NCI-H446 (cell line): Measurements from ENCODE around the gene NR2F2.

ENCODE experiments used
- DNase-seq, 2 experiments: peaks; one replicate each; lab custom pipeline; 2025; lab: John Stamatoyannopoulos, UW

NR2F2 gene

GRCh38 chr15:96331945-96332636 lies 1.6 kb downstream of the NR2F2 start:
- peak in 1 of 2 experiments; percentile 28 for DNase-seq

DNA sequence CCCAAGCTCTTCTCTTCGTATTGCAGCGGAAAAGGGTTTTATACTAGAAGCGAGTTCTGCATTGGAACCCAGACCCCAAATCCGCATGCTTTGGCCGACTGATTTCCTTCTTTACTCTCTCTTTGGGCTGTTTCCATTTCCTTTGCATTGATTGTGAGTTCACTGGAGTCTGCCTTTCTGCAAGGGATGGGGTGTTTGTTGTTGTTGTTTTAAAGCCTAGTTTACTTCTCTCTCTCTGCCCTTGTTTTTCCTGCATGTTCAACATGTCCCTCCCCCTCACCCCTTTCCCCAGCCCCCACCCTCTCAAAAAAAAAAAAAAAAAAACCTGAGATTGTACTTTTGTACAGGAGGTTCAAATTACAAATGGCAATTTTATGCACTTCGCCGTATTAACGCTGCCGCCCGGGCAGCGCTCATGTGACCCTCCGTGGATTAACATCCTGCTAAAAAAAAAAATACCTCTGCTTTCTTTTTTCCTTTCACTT lies 2.2 kb downstream of the NR2F2 start:
- no peak for DNase-seq

- peak in 1 of 2 experiments; percentile 17 for DNase-seq
Measured at GRCh38 chr15:96333131-96334016, 2.9 kb downstream of the NR2F2 start.

GRCh38 chr15:96334017-96334704 lies 3.7 kb downstream of the NR2F2 start:
- DNase-seq: no peak

DNA sequence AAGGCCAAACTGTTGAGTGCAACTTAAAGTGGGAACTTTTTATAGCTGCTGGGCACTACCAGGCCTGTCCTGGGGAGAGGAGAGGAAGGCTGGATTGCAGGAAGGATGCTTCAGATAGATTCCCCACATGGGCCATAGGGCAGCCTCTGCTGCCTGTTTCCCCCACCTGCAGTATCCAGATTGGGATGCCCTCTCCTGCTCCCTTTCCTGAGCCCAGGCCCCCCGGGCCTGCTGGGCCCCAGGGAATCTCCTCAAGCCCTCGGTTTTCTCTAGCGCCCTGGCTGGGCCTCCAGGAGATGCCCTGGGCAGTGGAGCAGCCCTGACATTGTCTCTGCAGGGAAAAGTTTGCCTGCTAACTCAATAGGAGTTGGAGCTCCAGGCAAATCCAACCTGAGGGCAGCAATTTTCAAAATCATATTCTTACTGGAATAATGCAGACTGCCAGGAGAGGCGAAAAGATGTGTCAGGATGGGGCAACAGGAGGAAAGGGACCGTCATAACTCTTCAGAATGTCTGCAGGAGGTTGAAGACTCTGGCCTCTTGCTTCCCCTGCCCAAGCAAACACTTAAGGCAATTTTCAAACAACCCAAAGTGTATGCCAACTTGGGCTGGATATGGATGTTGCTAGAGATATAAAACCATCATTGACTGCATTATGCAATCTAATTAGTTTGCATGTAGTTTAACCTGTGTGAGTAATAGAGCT lies 4.4 kb downstream of the NR2F2 start:
- no peak for DNase-seq

GRCh38 chr15:96335411-96336024 lies 5.0 kb downstream of the NR2F2 start:
- no peak for DNase-seq

- DNase-seq: no peak
Measured at GRCh38 chr15:96336108-96336595, 5.7 kb downstream of the NR2F2 start.

GRCh38 chr15:96336596-96337364 lies 6.3 kb downstream of the NR2F2 start:
- no peak for DNase-seq

GRCh38 chr15:96337365-96338023 lies 7.0 kb downstream of the NR2F2 start:
- DNase-seq: no peak

DNA sequence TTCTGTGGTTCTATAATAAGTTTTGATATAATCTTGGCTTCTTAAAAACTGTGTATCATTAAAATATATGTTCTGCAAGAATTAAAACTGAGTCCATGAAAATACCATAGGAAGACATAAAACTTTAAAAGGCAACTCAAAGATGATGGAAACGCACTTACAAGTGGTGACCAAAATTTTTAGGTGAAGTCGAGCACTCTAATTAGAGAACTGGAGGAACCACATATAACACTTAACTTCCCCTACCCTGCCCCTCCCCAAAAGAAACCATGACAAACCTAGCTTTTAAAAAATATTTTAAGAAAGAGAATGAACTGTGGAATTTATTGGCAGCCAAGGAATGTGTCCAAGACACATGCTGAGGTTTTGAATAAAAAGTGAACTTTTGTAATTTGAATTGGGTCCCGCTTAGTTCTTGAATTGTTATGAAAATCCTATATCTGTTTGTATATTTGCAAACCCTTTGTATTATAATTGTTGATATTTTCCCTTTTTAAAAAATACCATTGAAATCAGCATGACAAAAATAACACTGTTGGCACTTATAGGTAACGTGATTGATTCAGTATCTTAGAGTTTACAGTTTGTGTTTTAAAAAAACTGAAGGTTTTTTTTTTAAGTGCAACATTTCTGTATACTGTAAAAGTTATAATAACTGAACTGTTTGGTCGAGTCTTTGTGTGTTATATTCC lies 7.7 kb downstream of the NR2F2 start:
- no peak for DNase-seq

- no peak for DNase-seq
Measured at GRCh38 chr15:96338766-96339618, 8.5 kb downstream of the NR2F2 start.

DNA sequence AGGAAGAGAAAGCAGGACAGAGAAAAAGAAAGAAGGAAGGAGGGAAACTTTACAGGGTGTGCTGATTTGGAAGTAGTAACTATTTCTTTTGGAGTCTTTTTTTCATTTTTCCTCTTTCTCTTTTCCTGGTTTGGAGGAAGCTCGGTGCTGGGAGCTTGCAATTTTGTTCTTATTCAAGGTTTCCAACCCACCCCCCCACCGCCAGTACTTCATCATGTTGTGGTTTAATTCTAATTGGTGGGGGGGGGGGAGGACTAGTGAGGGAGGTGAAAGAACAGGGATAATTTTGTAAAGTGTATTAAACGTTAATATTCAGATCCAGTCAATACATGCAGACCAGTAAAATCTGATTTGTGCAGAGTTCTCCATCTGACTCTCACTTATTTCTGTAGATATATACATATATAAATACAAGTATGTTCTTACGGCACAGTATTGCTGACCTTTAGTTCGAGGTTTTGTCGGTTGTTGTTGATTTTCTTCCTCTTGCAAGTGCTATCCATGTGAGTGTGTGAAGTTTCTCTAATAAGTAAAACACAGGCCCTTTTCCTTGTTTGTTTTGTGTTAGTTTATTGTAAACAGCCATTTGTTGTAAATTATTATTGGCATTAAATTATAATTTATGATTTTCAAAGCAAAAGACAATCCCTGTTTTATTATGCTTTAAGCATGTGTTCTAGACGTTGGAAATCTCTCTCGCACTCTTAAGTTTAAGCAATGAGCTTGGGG lies 9.3 kb downstream of the NR2F2 start:
- DNase-seq: no peak

DNA sequence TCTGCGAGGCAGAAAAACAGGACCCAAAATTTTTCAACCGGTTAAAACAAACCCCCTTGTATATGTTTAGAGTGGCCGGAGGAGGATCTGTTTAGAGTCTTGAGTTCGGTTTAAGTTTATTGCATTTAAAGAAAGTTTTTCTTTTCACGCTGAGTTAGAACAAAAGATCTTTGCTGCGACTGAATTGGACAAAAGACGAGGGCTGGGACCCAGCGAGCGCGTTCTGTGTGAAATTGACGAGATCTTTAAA lies 9.8 kb downstream of the NR2F2 start:
- no peak for DNase-seq

DNA sequence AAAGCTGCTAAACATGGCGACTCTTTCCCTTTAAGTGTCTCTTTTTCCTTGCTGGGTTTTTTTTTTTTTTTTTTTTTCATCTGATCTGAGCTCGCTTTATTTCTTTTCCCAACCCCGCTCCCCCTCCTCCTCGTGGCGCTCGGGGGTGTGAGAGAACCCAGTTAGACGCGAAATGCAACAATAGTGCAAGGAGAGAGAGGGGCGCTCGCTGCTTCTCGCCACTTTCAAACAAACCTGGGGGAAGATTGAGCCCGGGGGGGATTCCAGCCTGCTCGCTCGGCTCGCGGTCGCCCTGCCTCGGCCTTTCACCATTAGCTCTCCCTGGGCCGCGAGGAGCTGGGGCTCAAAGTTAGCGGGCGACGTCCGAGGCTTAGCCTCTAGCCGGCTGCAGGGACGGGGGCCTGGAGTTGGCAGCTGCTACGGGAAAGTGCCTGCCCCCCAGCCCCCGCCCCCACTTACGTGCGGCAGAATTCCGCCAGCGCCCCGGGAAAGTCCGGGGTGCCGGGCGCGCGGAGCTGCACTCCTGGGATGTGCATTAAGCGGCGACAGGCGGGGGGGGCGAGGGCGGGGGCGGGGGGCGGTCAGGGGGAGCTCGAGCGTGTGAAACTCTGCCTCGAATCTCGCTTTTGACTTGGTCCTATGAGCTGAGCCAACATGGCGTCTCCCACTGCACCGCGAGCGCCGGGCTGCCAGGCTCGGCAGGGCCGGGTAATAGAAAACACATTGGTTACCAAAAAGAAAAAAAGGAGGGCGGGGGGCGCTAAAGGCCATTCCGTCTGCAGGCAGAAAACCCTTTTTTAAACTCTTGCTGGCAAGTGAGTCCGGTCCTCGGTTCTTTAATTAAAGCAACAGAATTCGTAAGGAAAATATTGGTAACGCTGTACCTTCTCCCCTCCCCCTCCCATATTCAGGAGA lies 10.4 kb downstream of the NR2F2 start:
- peak; percentile 36 to 51 for DNase-seq

- DNase-seq: no peak
Measured at GRCh38 chr15:96341513-96342405, 11.3 kb downstream of the NR2F2 start.
